GM12878 (cell line): ENCODE results near the gene YY2. TPM values are rescaled to one million over a fixed set of nuclear protein-coding genes. Genes with fewer than 3 reads are reported as not detected.

Experiments
- CBX3 ChIP-seq: fragments of 200-600 bp; sonication (generic); IDR thresholded peaks from 2 replicates; pipeline ENCODE4 v1.6.1; 2016; ENCODE audit warnings: low read depth, borderline replicate concordance
- CHD2 ChIP-seq: IDR thresholded peaks from 2 replicates; pipeline ENCODE4 v1.6.1; 2011; ENCODE audit warnings: low read depth, low read length, improper control_type of control experiment, borderline replicate concordance
- CHD4 ChIP-seq: fragments of 200-600 bp; sonication (generic); IDR thresholded peaks from 2 replicates; pipeline ENCODE4 v1.6.1; 2016; ENCODE audit warnings: mild to moderate bottlenecking
- GABPA ChIP-seq: IDR thresholded peaks from 2 replicates; pipeline ENCODE4 v1.6.1; 2014; ENCODE audit warnings: antibody characterized with exemption, low read depth, mild to moderate bottlenecking, inconsistent platforms
- IRF4 ChIP-seq: IDR thresholded peaks from 2 replicates; pipeline ENCODE4 v1.6.1; 2011; ENCODE audit warnings: low read depth, low read length
- KAT2A ChIP-seq: conservative IDR thresholded peaks from 2 replicates; pipeline ENCODE4 v1.6.1; 2011; ENCODE audit warnings: low read depth, low read length; ENCODE audit not compliant: control insufficient read depth
- MEF2A ChIP-seq: IDR thresholded peaks from 2 replicates; pipeline ENCODE4 v1.6.1; 2011; ENCODE audit warnings: low read depth, mild to moderate bottlenecking, low read length, moderate library complexity; ENCODE audit not compliant: insufficient read depth
- NRF1 ChIP-seq: conservative IDR thresholded peaks from 2 replicates; pipeline ENCODE4 v1.6.1; 2011; ENCODE audit warnings: mild to moderate bottlenecking, low read depth, low read length, improper control_type of control experiment
- RUNX3 ChIP-seq: IDR thresholded peaks from 2 replicates; pipeline ENCODE4 v1.6.1; 2012; ENCODE audit warnings: low read length, inconsistent platforms
- SREBF2 ChIP-seq: IDR thresholded peaks from 2 replicates; pipeline ENCODE4 v1.6.1; 2012; ENCODE audit warnings: mild to moderate bottlenecking, low read length
- SUPT20H ChIP-seq: IDR thresholded peaks from 2 replicates; pipeline ENCODE4 v1.6.1; 2011; ENCODE audit warnings: low read depth, mild to moderate bottlenecking, low read length, moderate library complexity, borderline replicate concordance; ENCODE audit not compliant: control insufficient read depth
- TCF12 ChIP-seq: IDR thresholded peaks from 2 replicates; pipeline ENCODE4 v1.6.1; 2011; ENCODE audit warnings: low read depth, mild to moderate bottlenecking, low read length
- ZNF24 ChIP-seq: fragments of 450-650 bp; IDR thresholded peaks from 2 replicates; pipeline ENCODE4 v1.6.1; 2017; ENCODE audit warnings: antibody characterized with exemption, mild to moderate bottlenecking
- ZNF384 ChIP-seq: IDR thresholded peaks from 2 replicates; pipeline ENCODE4 v1.6.1; 2012; ENCODE audit warnings: low read depth, mild to moderate bottlenecking, low read length, improper control_type of control experiment, borderline replicate concordance
- ZNF622 ChIP-seq: fragments of 450-650 bp; IDR thresholded peaks from 2 replicates; pipeline ENCODE4 v1.6.1; 2017; ENCODE audit warnings: mild to moderate bottlenecking, inconsistent platforms
- ZZZ3 ChIP-seq: IDR thresholded peaks from 2 replicates; pipeline ENCODE4 v1.6.1; 2011; ENCODE audit warnings: low read depth; ENCODE audit not compliant: control insufficient read depth, insufficient read length
- polyA plus RNA-seq, 11 experiments: library from polyadenylated mRNA; depleted of rRNA in 4 of 11; unstranded in 6 of 11; stranded (reverse) in 5 of 11; fragments of >200 nt; fragmentation: Nextera tagmentation in 4 of 11; fragmentation: Illumina TruSeq in 1 of 11; extraction: Ambion mirVana in 4 of 11; extraction: Trizol in 1 of 11; gene quantifications; 1 replicate in 1 of 11; 2 replicates in 10 of 11; pipeline versions ENCODE4 v1.2.1 to v1.2.3, GENCODE V29; 2011 to 2016; ENCODE audit warnings: inconsistent platforms in 2 of 11, missing spikeins in 2 of 11, low read depth in 1 of 11
- total RNA-seq, 4 experiments: library from RNA; depleted of rRNA in 3 of 4; stranded (reverse); fragments of >200 nt in 3 of 4; fragmentation: Illumina TruSeq in 1 of 4; extraction: Trizol in 1 of 4; gene quantifications; 2 replicates each; pipeline versions ENCODE4 v1.2.1 to v1.2.3, GENCODE V29; 2013 to 2021
- TF ChIP-seq, protein P1 (sequence below): fragments of 450-650 bp; IDR thresholded peaks from 2 replicates; pipeline ENCODE4 v1.6.1; 2016; ENCODE audit warnings: mild to moderate bottlenecking
- TF ChIP-seq, protein P2 (sequence below): IDR thresholded peaks from 2 replicates; pipeline ENCODE4 v1.6.1; 2011; ENCODE audit warnings: low read depth, low read length, improper control_type of control experiment, borderline replicate concordance
- TF ChIP-seq, protein P3 (sequence below): fragments of 450-650 bp; IDR thresholded peaks from 2 replicates; pipeline ENCODE4 v1.6.1; 2017; ENCODE audit warnings: low read depth, mild to moderate bottlenecking, moderate library complexity
- TF ChIP-seq, protein P4 (sequence below): fragments of 450-650 bp; formaldehyde crosslinking; IDR thresholded peaks from 2 replicates; pipeline ENCODE4 v1.4.0; 2022; ENCODE audit warnings: mild to moderate bottlenecking, moderate library complexity
- TF ChIP-seq, protein P5 (sequence below): fragments of 450-650 bp; IDR thresholded peaks from 2 replicates; pipeline ENCODE4 v1.6.1; 2017; ENCODE audit warnings: mild to moderate bottlenecking, low read depth, inconsistent platforms; ENCODE audit not compliant: poor library complexity, severe bottlenecking

YY2 gene
- total and polyA plus RNA-seq, 10 of the 15 experiments (the other 5 are each of a cell fraction or from before 2014, with no cell fraction given), result 0.31 to 1.2 (median 0.74) TPM

DNA sequence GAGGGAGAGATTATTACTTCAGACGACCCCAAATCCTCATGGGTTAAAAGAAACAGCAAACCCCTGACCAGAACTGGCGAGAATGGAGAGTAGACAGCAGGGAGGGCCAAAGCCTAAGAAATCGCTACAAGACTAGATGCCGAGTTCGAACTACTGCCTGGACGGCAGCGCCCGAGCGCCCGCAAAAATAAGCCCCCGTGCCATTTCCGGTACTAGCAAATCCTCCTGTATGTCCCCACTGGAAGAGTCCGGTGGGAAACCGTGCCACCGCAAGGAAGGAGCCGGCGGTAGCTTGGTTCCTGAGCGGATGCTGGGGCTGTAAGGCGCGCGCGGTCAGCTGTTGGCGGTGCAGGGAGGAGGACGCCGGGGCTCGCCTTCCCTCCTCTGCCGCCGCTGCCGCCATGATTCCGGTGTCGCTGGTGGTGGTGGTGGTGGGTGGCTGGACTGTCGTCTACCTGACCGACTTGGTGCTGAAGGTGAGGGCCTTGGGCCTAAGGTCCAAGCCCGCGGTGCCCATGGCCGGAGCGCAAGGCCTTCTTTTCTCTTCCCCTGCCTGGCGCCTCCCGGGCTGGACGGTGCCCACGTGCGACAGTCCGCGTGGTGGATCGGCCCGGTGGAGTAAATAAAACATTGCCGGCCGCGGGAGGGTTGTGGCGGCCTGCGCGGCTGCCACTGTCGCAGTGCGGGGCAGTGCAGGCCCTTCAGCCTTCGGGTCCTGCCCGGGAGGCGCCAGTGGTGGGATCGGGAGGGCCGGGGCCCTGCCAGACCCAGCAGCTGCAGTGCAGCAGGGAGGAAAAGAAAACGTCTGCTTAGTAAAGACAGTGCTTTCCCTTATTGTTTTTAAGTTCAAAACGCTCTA, 16.2 kb upstream of the YY2 start, which contains the start of gene MBTPS2 (continued):
- TF ChIP-seq, protein P1, sequence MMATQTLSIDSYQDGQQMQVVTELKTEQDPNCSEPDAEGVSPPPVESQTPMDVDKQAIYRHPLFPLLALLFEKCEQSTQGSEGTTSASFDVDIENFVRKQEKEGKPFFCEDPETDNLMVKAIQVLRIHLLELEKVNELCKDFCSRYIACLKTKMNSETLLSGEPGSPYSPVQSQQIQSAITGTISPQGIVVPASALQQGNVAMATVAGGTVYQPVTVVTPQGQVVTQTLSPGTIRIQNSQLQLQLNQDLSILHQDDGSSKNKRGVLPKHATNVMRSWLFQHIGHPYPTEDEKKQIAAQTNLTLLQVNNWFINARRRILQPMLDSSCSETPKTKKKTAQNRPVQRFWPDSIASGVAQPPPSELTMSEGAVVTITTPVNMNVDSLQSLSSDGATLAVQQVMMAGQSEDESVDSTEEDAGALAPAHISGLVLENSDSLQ, result peak; percentile 37; the same call in 1 of the 2 replicates
- 0 out of 2 replicates have a peak, but pooled peaks have one; percentile 38 for TF ChIP-seq IRF4
- no peak for TF ChIP-seq ZZZ3
- TF ChIP-seq NRF1, result no peak
- TF ChIP-seq CHD2, result peak; percentile 54; the same call in 1 of the 2 replicates
- no peak for TF ChIP-seq SREBF2
- peak; percentile 75 for TF ChIP-seq ZNF24
- no peak for TF ChIP-seq CHD4
- peak; percentile 99 for TF ChIP-seq GABPA
- TF ChIP-seq ZNF622, result no peak
- TF ChIP-seq, protein P2, sequence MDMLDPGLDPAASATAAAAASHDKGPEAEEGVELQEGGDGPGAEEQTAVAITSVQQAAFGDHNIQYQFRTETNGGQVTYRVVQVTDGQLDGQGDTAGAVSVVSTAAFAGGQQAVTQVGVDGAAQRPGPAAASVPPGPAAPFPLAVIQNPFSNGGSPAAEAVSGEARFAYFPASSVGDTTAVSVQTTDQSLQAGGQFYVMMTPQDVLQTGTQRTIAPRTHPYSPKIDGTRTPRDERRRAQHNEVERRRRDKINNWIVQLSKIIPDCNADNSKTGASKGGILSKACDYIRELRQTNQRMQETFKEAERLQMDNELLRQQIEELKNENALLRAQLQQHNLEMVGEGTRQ, result no peak
- TF ChIP-seq RUNX3, result peak; percentile 81
- TF ChIP-seq MEF2A, result no peak
- TF ChIP-seq ZNF384, result no peak
- TF ChIP-seq, protein P3, sequence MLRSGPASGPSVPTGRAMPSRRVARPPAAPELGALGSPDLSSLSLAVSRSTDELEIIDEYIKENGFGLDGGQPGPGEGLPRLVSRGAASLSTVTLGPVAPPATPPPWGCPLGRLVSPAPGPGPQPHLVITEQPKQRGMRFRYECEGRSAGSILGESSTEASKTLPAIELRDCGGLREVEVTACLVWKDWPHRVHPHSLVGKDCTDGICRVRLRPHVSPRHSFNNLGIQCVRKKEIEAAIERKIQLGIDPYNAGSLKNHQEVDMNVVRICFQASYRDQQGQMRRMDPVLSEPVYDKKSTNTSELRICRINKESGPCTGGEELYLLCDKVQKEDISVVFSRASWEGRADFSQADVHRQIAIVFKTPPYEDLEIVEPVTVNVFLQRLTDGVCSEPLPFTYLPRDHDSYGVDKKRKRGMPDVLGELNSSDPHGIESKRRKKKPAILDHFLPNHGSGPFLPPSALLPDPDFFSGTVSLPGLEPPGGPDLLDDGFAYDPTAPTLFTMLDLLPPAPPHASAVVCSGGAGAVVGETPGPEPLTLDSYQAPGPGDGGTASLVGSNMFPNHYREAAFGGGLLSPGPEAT, result 0 out of 2 replicates have a peak, but pooled peaks have one; percentile 40
- peak; percentile 25; the same call in 1 of the 2 replicates for TF ChIP-seq TCF12
- TF ChIP-seq, protein P4, sequence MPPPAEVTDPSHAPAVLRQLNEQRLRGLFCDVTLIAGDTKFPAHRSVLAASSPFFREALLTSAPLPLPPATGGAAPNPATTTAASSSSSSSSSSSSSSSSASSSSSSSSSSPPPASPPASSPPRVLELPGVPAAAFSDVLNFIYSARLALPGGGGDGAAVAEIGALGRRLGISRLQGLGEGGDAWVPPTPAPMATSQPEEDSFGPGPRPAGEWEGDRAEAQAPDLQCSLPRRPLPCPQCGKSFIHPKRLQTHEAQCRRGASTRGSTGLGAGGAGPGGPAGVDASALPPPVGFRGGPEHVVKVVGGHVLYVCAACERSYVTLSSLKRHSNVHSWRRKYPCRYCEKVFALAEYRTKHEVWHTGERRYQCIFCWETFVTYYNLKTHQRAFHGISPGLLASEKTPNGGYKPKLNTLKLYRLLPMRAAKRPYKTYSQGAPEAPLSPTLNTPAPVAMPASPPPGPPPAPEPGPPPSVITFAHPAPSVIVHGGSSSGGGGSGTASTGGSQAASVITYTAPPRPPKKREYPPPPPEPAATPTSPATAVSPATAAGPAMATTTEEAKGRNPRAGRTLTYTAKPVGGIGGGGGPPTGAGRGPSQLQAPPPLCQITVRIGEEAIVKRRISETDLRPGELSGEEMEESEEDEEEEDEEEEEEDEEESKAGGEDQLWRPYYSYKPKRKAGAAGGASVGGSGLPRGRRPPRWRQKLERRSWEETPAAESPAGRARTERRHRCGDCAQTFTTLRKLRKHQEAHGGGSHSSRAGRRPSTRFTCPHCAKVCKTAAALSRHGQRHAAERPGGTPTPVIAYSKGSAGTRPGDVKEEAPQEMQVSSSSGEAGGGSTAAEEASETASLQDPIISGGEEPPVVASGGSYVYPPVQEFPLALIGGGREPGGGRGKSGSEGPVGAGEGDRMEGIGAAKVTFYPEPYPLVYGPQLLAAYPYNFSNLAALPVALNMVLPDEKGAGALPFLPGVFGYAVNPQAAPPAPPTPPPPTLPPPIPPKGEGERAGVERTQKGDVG (CRISPR knock-in tag), result no peak
- TF ChIP-seq KAT2A, result no peak
- TF ChIP-seq, protein P5, sequence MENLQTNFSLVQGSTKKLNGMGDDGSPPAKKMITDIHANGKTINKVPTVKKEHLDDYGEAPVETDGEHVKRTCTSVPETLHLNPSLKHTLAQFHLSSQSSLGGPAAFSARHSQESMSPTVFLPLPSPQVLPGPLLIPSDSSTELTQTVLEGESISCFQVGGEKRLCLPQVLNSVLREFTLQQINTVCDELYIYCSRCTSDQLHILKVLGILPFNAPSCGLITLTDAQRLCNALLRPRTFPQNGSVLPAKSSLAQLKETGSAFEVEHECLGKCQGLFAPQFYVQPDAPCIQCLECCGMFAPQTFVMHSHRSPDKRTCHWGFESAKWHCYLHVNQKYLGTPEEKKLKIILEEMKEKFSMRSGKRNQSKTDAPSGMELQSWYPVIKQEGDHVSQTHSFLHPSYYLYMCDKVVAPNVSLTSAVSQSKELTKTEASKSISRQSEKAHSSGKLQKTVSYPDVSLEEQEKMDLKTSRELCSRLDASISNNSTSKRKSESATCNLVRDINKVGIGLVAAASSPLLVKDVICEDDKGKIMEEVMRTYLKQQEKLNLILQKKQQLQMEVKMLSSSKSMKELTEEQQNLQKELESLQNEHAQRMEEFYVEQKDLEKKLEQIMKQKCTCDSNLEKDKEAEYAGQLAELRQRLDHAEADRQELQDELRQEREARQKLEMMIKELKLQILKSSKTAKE, result peak; percentile 24
- no peak for TF ChIP-seq SUPT20H
- no peak for TF ChIP-seq CBX3
